Activated T-helper 1 cell treated with anti-CD3 and anti-CD28 coated beads, Interleukin-2, amount 50 U/mL, for 16 hours (primary cell): ENCODE measurements around the gene WDR31.
"Not testable (repeated sequence)": the region's sequence is repeated elsewhere in the genome, so short reads cannot be mapped to it uniquely, and the experiment has no call there.

Source experiments
- DNase-seq, 2 donors: peaks; one replicate each; pipeline ENCODE4 v3.0.0-alpha.2; 2020; ENCODE audit warnings: low read depth in 1 of 2, low spot score in 1 of 2

Gene WDR31

GRCh38 chr9:113298924-113299770, 40.9 kb downstream of the WDR31 start:
- DNase-seq = no peak

GRCh38 chr9:113298311-113298710, 41.8 kb downstream of the WDR31 start:
- DNase-seq = no peak

- no peak for DNase-seq
Measured at GRCh38 chr9:113296796-113297558, 43.1 kb downstream of the WDR31 start.

DNA sequence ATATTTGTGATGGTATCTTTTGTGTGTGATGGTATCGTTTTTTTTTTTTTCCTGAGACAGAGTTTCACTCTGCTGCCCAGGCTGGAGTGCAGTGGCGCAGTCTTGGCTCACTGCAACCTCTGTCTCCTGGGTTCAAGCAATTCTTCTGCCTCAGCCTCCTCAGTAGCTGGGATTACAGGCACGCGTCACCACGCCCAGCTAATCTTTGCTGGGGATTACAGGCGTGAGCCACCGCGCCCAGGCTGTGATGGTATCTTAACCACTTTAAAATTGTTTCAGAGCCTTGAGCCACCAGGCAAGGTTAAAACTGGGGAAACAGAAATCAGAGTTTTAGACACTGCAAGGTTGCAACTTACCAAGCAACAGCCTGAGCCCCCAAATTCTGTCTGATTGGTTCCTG, 43.8 kb downstream of the WDR31 start:
- DNase-seq = not testable (repeated sequence)

DNA sequence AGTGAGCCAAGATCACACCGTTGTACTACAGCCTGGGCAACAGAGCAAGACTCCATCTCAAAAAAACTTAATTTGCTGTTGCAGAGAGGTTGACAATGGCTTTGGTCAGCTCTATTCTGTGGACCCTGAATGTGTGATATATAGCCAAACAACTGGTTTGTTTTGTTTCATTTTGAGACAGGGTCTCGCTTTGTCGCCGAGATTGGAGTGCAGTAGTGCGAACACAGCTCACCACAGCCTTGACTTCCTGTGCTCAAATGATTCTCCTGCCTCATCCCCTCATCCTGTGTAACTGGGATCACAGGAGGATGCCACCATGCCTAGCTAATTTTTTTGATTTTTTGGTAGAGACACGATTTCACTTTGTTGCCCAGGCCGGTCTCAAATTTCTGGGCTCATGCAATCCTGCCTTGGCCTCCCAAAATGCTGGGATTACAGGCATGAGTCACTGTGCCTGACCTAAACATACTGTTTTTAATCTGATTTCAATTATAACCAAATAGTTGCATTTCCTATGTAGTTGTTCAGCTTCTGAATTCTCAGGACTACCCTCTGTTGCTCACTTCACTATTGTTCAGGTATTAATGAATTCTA, 46.7 kb downstream of the WDR31 start:
- DNase-seq = no peak

DNA sequence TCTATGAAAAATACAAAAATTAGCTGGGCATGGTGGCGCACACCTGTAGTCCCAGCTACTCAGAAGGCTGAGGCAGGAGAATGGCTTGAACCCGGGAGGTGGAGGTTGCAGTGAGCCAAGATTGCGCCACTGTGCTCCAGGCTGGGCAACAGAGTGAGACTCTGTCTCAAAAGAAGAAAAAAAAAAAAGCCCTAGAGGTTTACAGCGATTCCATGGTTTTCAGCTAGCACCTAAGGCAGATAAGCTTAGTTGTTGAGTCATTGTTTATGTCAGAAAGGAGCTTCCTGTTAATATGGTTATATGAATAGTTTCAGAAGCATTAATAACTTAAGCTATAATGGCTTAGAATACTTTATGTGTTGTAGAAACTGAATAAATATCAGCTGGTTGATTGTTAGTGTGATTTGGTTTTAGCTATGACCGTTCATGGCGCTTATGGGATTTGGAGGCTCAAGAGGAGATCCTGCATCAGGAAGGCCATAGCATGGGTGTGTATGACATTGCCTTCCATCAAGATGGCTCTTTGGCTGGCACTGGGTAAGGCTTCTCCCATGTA, 49.9 kb downstream of the WDR31 start:
- DNase-seq = no peak

DNA sequence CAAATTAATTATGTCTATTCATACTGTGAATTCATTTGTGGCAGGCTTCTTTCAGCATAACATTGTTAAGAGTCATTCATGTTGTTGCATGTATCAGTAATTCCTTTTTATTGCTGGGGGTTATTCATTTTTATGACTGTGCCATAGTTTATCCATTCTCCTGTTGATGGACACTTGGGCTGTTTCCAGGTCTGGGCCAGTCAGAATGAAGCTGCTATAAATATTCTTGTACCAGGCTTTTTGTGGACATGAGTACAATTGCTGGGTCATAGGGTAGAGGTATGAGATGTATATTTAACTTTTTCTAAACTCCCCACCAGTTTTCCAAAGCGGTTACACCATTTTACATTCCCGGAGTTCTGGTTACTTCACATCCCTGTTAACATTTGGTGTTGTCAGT, 51.0 kb downstream of the WDR31 start:
- no peak for DNase-seq

DNA sequence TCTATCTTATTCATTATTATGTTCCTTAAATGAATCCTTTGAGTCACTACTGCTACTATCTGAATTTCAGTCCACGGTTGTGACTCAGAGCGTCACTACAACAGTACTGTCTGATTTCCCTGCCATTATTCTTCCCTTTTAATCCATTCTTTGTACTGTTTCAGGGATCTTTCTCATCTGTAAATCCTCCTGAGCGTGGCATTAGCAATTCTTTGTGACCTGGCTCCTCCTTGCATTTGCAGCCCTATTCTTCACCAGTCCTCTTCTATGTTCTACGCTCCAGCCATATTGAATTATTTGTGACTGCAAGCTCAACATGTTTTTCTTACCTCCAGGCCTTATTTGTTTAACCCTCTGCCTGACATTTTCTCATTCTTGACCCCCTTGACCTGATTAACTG, 58.7 kb downstream of the WDR31 start:
- DNase-seq = no peak

DNA sequence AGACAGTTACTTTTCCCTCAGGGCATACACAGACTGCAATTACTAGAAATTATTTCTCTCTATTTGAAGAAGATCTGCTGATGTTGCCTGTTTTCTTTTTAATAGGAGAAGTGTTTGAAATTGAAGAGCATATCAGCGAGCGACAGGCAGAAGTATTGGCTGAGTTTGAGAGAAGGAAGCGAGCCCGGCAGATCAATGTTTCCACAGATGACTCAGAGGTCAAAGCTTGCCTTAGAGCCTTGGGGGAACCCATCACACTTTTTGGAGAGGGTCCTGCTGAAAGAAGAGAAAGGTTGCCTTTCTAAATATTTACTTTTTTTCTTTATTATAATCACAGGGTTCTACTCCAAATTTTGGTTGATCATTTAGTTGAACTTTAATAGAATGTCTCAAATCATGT, 61.2 kb downstream of the WDR31 start:
- DNase-seq = no peak

GRCh38 chr9:113275157-113276131, 64.6 kb downstream of the WDR31 start, which contains the start of the genes CDC26 and PRPF4:
Gene CDC26, minus strand, starts transcription at chr9:113275572. Its CDS starts 3,065 bp downstream, at chr9:113272507.
Gene PRPF4, plus strand, starts transcription at chr9:113275658. Its CDS starts 86 bp downstream, at chr9:113275744.
- peak; percentile 89 to 93 for DNase-seq

DNA sequence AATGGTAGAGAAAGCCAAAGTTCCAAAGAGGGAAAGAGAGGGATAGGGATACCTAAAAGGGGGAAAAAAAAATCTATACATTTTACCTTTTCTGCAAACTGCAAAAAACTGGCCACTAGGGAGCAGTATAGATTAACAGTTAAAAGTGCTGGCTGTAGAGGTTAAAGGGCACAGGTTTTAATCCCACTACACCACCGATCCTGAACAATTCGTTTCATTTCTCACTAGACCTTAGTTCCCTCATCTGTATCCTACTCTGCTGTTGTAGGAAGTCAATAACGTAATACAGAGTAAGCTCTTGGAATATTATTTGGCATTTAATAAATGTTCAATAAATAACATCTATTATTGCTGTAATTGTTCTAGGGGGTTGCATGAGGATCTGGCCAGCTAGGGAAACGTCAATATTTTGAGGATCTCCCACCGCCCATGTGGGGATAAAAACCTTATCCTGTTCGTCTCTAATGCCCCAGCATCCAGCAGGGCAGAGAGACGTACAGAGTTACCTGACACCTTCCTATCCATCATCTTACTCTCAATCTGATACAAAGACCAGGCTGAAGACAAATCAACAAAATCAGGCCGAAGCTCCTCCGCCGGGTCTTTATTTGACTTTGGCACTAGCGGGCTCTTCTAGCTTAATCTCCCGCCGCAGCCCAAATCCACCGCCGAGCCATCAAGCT, 65.5 kb downstream of the WDR31 start:
- no peak for DNase-seq

- DNase-seq = no peak
Measured at GRCh38 chr9:113269871-113270270, 70.2 kb downstream of the WDR31 start.

GRCh38 chr9:113269355-113269754, 70.7 kb downstream of the WDR31 start:
- no peak for DNase-seq

DNA sequence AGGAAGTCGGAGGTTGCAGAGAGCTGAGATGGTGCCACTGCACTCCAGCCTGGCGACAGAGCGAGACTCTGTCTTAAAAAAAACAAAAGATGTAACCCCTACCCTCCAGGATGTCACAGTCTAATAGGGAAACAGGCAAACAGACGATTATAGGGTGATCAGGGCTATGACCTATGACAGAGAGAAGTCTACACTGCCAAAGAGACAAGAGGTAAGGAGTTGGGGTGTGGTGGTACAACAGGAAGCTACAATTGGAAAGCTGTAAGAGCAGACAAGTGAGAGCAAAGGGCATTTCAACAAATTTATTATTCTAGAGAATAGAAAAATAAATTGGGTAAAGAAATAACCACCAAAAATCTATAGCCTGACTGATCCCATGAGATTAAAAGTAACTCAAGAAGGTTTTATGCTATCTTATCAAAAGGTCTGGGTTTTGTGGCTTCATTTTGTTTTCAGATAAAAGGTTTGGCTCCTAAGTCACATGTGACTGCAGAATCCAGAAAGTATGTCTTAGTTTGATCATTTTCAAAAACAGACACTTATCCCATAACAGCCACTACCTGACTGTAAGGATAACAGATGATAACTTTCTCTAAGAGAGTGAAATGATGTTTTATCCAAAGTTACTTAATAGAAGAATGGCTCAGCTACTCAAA, 72.0 kb downstream of the WDR31 start:
- no peak for DNase-seq

- no peak for DNase-seq
Measured at GRCh38 chr9:113266174-113266573, 73.9 kb downstream of the WDR31 start.
